ENCODE results near the gene TMPRSS6.

TMPRSS6 gene

DNA sequence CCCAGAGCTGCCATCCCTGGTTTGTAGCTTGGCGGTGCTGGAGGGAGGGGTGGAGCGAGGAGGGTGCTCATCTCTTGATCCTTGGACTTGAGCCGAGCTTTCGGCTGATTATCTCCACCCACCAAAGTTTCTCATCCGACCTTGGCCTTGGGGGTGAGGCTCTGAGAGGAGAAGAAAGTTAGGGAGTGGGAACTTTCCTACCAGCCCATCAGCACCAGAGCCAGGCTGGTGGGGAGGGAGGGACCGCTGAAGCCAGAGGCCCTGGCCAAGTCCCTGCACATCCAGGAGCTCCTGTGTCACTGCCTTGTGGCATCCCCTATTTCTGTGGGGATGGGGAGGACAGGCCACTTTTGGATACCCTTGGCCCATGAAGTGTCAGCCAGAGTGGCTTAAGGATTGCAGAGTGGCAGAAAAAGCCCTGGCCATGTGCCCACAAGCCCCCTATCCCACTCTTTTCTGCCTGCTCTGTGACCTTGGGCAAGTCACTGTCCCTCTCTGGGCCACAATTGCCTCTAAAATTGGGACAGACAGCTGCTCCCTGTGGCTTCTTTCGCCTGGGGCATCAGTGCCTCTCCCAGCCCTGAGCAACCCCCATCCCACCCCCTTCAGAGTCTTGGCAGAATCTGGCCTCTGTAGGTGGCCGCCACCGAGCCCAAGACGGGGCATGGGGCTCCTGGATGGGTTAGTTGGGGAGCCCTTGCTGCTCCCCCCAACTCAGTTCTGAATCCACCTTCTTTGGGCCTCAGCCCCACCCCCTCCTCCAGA is 47.7 kb downstream of the TMPRSS6 start:
- TF ChIP-seq TAF1 (IDR thresholded peaks at IDR 0.05; ENCODE audit: borderline replicate concordance, insufficient read depth, low read length) (no peak), POLR2AphosphoS5 (IDR thresholded peaks at IDR 0.05; ENCODE audit: low read depth, low read length) (no peak)

DNA sequence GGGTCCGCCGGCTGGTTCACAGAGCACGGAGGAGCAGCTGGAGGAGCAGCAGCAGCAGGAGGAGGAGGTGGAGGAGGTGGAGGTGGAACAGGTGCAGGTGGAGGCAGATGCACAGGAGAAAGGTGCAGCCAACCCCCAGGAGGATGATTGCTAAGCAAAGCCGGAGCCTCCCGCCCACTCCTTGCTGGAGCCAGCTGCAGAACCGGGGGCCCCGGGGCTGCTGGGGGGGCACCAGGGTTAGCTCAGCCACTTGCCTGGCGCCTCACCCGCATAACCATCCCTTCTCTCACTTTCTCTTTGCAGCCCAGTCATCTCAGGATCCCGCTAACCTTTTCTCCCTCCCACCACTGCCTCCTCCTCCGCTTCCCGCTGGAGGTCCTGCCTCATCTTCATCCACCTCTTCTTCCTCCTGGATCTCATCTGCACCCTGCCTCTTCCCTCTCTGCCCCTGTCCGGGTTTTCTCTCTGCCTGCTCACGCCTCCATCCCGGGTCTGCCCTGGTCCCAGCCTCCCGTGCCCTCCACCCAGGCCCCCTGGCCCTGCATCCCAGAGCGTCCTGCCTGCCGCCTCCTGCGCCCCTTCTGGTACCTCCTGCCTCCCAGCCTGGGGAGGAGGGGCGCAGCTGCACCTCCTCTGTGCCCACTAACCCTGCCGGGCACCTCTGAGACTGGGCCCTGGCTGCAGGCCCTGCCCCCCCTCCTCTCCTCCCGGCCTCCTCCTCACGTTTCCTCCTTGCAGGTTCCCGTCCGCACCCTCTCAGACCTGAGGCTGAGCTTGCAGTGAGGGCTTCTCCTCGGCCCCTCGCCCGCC is 48.5 kb downstream of the TMPRSS6 start:
- no peak for TF ChIP-seq TAF1 (IDR thresholded peaks at IDR 0.05; ENCODE audit: borderline replicate concordance, insufficient read depth, low read length)
- TF ChIP-seq, protein P1, sequence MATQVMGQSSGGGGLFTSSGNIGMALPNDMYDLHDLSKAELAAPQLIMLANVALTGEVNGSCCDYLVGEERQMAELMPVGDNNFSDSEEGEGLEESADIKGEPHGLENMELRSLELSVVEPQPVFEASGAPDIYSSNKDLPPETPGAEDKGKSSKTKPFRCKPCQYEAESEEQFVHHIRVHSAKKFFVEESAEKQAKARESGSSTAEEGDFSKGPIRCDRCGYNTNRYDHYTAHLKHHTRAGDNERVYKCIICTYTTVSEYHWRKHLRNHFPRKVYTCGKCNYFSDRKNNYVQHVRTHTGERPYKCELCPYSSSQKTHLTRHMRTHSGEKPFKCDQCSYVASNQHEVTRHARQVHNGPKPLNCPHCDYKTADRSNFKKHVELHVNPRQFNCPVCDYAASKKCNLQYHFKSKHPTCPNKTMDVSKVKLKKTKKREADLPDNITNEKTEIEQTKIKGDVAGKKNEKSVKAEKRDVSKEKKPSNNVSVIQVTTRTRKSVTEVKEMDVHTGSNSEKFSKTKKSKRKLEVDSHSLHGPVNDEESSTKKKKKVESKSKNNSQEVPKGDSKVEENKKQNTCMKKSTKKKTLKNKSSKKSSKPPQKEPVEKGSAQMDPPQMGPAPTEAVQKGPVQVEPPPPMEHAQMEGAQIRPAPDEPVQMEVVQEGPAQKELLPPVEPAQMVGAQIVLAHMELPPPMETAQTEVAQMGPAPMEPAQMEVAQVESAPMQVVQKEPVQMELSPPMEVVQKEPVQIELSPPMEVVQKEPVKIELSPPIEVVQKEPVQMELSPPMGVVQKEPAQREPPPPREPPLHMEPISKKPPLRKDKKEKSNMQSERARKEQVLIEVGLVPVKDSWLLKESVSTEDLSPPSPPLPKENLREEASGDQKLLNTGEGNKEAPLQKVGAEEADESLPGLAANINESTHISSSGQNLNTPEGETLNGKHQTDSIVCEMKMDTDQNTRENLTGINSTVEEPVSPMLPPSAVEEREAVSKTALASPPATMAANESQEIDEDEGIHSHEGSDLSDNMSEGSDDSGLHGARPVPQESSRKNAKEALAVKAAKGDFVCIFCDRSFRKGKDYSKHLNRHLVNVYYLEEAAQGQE (IDR thresholded peaks at IDR 0.05; ENCODE audit: insufficient read depth in 1 of 2, low read depth in 2 of 2, low read length in 2 of 2) = no peak

DNA sequence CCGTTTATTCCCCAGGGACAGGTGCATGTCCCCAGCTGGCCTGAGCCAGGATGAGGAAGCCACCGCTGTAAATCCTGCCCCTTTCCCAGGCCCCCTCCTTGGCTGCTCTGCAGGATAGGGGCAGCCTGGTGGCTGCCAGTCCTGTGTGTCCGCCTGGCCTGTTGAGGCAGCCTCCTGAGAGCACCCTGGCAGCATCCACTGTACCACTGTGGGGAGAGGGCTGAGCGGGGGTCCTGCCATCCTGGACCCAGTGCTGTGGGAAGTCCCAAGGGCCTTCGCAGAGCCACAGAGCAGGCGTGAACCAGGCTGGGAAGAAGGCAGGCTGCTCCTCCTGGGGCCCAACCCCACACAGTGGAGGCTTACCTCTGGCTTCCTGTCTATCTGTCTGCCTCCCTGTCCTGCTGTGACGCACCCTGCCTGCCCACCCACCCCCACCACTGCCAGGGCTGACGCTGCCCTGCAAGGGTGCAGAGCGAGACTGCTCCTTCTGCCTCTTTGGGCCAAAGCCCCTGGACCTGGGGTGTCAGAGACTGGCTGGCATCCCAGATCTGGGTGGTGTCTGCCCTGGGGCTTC is 49.5 kb downstream of the TMPRSS6 start:
- TF ChIP-seq TAF1 (IDR thresholded peaks at IDR 0.05; ENCODE audit: borderline replicate concordance, insufficient read depth, low read length) (no peak), SIN3A (IDR thresholded peaks at IDR 0.05; ENCODE audit: borderline replicate concordance, insufficient read depth, low read length) (no peak), POLR2AphosphoS5 (IDR thresholded peaks at IDR 0.05; ENCODE audit: low read depth, low read length) (no peak)

DNA sequence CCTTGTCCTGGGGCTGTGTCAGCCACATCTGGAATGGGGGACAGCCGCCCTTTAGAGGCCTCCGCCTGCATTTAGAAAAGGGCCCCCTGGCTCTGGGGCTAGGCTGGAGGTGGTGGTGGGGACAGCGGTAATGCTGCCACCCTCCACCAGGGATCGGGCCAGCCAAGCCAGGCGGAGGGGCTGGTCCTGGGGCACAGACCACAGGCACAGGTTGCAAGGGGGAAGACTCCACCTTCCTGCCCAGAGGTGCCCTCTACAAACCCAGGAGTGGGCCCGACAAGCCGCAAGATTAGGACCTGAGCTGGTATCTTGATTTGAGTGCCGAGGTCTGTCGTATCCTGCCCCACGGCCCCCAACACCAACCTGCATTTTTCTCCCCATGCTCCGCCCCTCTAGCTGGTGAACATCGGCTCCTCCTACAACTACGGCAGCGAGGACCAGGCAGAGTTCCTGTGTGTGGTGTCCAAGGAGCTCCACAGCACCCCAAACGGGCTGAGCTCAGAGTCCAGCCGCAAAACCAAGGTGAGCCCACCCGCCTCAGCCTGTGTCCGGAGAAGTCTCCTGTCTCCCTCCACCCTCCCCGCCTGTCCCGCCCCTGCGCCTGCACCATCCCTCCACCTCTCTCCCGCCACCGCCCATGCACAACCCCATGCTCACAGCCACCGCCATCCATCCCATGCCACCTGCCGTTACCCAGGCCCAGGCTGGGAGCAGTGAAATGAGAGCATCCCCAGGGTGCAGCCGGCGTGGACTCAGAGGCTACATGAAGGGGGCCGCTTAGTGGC is 50.4 kb downstream of the TMPRSS6 start:
- TF ChIP-seq TAF1 (IDR thresholded peaks at IDR 0.05; ENCODE audit: borderline replicate concordance, insufficient read depth, low read length) (no peak), SIN3A (IDR thresholded peaks at IDR 0.05; ENCODE audit: borderline replicate concordance, insufficient read depth, low read length) (no peak), POLR2AphosphoS5 (IDR thresholded peaks at IDR 0.05; ENCODE audit: low read depth, low read length) (no peak), FOXP2 (optimal IDR thresholded peaks at IDR 0.05; ENCODE audit: borderline replicate concordance, extremely low read depth, extremely low read length, insufficient read depth) (no peak)
- TF ChIP-seq, protein P1 (IDR thresholded peaks at IDR 0.05; ENCODE audit: insufficient read depth in 1 of 2, low read depth in 2 of 2, low read length in 2 of 2) = no peak

DNA sequence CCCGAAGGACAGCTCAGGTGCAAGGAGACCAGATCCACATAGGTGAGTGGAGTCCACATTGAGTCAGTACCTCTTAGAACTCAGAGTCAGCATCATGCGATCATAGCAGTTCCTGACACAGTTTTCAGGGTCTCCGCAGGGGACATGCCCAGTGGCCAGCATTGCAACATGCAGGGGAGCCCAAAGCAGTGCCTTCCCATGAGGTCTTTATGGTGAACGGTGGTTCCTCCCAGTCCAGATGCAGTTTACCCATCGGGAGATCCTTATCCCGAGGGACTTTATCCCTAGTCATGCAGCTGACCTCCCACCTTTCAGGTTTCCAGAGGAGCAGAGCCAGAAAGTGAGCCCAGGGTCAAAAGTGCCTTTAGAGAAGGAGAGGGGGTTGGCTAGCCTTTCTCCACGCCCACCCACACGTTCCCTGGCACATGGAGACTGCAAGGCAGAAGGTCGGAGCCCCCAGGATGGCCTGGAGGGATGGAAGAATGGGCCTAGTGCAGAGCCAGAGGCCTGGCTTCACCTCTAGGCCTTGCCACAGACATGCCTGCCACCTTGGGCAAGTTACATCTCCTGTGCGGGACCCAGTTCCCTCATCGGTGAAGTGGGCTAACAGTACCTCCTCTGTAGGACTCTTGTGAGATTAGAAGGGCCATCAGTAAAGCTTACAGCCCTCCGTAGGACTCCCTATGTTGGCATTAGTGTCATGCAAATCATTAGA is 51.6 kb downstream of the TMPRSS6 start:
- no peak for TF ChIP-seq TAF1 (IDR thresholded peaks at IDR 0.05; ENCODE audit: borderline replicate concordance, insufficient read depth, low read length)
- TF ChIP-seq SIN3A (IDR thresholded peaks at IDR 0.05; ENCODE audit: borderline replicate concordance, insufficient read depth, low read length) = no peak
- TF ChIP-seq FOXP2 (optimal IDR thresholded peaks at IDR 0.05; ENCODE audit: borderline replicate concordance, extremely low read depth, extremely low read length, insufficient read depth) = no peak
- TF ChIP-seq POLR2AphosphoS5 (IDR thresholded peaks at IDR 0.05; ENCODE audit: low read depth, low read length) = no peak
- TF ChIP-seq, protein P1 (IDR thresholded peaks at IDR 0.05; ENCODE audit: insufficient read depth in 1 of 2, low read depth in 2 of 2, low read length in 2 of 2) = no peak
